Measurements from ENCODE around the gene RPL29.
"Not testable (repeated sequence)": the region's sequence is repeated elsewhere in the genome, so short reads cannot be mapped to it uniquely, and the experiment has no call there.

RPL29 gene

DNA sequence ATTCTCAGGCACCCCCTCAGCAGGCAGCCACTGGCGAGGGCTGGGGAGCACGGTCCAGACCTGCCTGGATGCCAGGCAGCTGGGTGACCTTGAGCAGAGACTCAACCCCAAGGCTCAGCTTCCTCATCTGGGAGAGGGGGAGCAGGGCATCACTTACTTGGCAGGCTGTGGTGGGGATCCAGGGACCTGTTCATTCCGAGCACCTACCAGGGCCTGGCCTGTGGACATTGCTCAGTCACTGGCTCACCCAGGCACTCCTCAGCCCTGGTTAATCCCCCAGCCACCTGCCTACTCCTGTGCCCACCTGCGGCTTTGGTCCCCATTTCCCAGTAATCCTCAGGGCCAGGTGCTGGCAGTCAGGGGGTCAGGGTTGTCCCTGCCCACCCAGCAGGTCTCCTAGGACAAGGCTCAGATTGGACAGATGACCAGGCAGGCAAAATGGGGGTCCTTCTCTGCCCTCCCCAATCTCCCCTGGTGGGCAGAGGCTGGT, 9.3 kb upstream of the RPL29 start:
- no peak for DNase-seq

DNA sequence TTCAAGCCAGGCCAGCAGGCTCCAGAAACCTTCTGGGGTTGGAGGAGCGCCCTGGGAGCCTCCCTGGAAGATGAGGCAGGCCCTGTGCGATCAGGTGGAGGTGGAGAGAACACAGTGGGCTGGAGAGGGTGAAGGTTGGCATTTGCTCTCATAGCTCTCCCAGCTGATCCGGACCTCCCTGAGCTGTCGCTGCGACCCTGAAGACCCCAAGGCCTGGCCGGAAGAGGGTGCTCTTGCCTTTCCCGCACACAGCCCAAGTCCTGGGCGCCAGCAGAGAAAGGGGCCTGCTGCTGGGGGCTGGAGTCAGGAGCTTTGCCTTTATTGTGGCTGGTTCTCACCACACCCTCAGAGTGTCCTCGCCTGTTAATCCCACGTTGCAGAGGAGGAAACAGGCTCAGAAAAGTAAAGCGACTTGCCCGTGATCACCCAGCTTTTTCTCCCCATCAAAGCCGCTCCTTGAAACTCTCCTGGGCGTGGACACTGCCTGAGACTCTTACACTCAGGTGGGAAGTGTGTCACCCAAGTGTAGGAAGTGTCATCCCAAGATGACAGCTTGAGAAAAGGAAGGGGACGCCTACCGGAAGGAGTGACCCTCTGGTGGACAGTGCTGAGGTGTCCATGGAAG, 8.6 kb upstream of the RPL29 start:
- no peak for DNase-seq

DNA sequence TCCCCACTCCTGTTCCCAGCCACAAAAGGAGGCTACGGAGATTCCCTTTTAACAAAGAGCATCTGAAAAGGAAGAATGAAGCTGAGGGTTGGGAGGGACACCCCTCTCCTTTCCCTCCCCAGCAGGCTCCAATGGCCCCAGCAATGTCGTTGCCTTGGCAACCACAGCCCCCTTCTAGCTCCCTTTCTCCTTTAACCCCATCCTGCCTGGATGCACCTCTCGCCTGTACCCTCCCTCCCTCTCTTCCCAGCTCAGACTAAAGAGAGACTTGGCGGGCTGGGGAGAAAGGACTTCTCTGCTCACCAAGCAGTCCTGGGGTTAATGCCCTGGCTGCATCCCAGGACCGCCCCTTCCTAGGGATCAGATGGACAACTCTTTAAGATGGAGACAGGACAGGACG, 7.1 kb upstream of the RPL29 start:
- DNase-seq, result no peak

DNA sequence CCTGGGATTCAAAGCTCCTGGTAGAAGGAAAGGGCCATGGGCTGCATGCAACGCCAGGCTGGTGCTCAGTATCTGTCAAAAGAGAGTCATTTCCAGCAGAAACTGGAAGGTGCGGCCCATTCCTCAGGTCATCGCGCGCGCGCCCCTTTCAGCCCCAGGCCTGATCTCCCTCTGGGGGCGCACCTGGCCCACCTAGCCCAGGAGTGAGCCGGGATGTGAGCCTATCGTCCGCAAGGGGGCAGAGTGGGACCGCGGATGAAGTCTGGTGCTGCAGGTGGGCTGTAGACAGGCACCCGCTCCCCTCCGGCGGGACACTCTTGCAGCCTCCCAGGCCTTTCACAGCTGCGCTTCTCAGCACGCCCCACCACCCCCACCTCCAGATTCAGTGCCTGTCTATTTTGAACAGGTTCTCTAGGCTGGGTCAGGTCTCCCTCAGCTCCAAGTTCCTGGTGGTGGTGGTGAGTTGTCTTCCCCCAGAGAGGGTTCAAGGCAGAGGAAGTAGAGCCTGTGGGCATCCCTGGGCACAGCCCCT, 5.8 kb upstream of the RPL29 start:
- DNase-seq, result peak; percentile 18

DNA sequence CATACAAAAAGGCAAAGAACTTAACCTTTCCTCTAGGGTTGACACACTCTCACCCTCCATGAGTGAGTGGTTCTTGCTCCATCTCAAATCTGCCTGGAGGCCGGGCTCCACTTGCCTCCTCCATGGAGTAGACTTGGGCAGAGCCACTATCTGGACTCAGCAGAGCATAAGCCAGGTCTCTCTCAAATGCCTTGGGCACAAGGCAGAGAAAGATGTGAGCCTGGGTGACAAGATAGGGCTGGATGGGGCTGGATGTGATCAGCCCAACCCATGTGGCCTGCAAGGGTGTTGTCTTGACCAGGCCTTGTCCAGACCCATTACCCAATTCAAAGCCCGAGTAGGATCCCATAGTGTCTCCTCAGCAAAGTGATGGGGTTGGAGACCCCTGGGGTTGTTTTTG, 4.2 kb upstream of the RPL29 start:
- no peak for DNase-seq

DNA sequence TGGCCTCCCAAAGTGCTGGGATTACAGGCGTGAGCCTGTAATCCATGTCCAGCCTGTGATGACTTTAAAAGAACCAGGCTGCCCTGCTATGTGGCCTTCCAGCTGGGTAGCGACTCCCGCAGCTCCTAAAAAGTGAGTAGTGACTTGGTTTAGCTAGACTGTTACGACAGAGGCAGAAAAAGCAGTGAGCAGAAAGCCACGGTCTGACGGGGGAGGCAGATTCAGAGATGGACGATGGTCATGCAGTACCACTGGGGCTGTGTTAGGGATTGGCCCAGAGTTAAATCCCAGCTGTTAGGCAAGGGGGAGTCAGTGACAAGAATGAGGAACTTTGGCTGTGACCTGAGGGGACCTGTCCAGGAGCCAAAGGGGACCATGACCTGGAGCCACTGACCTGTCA, 3.1 kb upstream of the RPL29 start:
- no peak for DNase-seq

DNA sequence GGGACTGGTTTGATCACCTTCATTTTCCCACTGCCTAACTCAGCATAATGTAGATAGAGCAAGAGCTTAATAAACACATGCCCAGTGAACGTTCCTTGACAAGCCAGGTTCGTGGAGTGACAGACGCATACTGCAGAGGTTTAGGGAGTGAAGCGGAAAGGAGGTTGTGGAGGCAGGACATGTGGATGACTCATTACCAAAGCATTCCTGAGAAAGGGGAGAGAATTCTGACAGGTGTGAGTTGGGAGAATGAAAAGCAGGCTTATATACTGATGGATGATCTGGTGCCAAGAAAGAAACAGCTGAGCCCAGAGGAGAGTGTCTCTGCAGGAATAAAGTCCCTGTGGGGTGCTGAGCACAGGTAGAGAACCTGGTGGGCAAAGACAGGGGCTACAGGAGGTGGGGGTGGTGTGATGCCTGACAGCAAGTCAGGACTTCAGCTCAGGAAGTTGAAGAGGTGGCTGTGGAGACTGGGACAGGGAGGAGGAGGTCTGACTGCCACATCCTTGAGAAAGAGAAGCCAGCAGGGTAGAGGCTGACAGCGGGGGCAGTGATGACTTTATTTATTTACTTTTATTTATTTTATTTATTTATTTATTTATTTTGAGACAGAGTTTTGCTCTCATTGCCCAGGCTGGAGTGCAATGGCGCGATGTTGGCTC, 2.4 kb upstream of the RPL29 start:
- no peak for DNase-seq

DNA sequence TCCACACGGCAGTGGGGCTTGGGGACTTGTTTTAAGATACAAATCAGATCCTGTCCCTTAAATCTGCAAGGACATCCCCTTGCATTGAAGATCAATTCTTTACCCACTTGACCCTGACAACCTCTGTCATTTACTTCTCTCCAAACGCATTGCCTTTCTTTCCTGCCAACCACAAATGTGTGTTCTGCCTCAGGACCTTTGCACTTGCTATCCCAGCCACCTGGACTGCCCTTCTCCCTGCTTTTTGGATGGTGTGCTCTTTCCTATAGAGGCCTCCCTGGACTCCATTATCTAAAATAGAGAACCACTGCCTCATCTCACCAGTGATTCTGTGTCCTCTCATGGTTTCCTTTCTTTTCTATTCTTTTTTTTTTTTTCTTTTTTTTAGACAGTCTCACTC, 1.5 kb upstream of the RPL29 start:
- DNase-seq, result no peak

DNA sequence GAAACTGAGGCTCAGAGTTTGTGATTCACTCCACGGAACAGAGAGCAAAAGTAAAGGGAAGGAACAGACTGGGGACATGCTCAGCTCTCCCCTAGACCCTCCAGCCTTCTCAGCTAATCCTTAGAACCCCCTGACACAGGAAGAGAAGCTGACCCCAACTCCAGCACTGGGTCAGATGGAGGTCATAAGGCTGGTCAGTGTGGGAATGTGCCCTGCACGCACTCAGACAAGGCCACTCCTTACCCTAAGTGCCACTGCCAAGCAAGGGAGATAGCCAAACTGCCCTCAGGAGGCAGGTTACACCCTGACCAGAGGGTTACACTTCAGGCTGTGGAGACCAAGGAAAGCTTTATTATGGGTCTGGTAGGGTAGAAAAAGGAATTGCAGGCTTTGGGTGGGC, 1.2 kb downstream of the RPL29 start:
- DNase-seq, result no peak

DNA sequence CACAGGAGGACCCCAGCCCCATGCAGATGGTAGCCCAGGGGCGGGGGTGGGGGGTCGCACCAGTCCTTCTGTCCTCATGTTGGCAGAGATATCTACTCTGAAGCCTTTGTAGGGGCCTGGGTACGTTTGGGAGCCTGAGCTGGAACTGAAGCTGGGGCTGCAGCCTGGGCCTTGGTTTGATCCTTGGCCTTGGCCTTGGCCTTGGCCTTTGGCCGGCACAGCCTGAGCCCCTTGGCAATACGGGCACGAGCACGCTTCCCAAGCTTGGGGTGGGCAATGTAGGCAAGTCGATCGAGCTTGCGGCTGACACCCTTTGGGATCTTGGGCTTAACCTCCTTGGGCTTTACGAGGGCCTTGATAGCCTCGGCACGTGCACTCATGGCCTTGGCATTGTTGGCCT, 2.0 kb downstream of the RPL29 start:
- DNase-seq, result not testable (repeated sequence)

DNA sequence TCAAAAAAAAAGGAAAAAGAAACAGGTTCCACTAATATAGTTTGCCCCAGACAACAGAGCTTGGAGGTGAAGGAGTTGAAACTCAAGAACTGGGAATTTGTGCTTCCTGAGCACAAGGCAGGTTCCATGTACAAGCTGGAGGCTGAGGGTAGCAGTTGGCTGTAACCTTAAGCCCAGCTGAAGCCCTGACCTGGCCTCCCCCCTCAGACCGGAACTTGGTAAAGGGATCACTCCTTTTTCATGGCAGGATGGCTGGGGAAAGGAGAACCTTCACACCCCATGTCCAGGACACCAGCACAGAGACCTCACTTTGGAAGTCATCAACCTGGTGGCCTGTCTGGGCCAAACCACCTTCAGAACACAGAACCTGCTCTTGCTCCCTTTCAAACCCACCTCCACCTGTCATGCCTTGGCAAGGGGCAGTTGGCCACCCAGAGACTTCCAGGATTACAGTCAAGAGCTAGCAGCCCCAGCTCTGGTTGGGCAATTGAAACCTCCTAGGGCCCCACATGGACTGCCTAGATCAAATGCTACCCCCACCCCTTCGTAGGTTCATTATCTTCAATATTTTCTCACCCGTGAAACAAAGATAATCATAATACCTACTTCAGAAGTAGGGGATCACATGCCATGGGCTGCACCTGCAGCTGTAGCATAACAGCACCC, 3.5 kb downstream of the RPL29 start:
- no peak for DNase-seq

DNA sequence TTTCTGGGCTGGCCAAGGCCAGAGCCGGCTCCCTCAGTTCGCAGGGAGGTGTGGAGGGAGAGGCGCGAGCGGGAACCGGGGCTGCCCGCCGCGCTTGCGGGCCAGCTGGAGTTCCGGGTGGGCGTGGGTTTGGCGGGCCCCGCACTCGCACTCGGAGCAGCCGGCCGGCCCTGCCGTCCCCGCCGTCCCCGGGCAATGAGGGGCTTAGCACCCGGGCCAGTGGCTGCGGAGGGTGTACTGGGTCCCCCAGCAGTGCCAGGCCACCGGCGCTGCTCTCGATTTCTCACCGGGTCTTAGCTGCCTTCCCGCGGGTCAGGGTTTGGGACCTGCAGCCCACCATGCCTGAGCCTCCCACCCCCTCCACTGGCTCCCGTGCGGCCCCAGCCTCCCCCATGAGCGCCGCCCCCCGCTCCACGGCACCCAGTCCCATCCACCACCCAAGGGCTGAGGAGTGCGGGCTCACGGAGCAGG, 5.2 kb downstream of the RPL29 start:
- DNase-seq, result not testable (repeated sequence)

DNA sequence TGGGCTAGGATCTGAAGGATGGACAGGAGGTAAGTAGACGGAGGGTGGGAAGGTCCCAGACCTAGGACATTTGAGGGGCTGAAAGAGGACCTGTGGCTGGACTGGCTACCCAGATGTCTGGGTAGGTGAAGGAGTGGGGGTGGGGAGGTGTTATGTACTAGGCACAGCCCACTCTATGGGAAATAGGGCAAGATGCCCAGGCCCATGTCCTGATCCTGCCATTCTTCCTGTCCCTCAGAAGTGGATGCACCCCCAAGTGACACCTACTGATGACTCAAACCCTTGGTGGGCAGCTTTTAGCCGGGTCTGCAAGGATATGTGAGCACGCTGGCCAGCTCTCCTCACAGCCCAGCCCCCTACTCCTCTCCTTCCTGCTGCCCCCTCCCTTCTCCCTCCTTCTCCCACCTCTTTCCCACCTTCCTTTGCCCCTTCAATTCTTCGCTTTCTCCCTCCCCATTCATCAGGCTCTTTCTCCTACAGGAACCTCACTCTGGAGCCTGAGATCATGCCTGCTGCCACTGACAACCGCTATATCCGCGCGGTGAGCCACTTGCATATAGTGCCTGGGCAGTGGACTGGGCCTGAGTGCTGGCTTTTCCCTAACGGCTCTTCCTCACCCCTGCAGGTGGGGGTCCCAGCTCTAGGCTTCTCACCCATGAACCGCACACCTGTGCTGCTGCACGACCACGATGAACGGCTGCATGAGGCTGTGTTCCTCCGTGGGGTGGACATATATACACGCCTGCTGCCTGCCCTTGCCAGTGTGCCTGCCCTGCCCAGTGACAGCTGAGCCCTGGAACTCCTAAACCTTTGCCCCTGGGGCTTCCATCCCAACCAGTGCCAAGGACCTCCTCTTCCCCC, 7.2 kb downstream of the RPL29 start:
- no peak for DNase-seq

DNA sequence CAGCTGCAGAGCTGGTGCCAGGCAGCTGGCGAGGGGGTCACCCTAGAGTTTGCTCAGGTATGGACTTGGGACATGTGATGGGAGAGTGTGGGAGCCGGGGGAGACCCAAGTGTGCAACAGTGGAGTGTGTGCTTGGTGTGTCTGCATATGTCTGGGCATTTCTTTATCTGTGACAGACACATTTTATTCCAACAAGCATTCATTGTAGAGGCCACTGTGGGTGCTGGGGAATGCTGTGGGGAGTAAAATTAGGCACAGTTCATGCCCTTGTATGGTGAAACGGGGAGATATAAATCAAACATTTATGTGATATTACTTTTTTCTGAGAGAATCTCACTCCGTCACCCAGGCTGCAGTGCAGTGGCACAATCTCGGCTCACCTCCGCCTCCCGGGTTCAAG, 8.1 kb downstream of the RPL29 start:
- DNase-seq, result no peak

DNA sequence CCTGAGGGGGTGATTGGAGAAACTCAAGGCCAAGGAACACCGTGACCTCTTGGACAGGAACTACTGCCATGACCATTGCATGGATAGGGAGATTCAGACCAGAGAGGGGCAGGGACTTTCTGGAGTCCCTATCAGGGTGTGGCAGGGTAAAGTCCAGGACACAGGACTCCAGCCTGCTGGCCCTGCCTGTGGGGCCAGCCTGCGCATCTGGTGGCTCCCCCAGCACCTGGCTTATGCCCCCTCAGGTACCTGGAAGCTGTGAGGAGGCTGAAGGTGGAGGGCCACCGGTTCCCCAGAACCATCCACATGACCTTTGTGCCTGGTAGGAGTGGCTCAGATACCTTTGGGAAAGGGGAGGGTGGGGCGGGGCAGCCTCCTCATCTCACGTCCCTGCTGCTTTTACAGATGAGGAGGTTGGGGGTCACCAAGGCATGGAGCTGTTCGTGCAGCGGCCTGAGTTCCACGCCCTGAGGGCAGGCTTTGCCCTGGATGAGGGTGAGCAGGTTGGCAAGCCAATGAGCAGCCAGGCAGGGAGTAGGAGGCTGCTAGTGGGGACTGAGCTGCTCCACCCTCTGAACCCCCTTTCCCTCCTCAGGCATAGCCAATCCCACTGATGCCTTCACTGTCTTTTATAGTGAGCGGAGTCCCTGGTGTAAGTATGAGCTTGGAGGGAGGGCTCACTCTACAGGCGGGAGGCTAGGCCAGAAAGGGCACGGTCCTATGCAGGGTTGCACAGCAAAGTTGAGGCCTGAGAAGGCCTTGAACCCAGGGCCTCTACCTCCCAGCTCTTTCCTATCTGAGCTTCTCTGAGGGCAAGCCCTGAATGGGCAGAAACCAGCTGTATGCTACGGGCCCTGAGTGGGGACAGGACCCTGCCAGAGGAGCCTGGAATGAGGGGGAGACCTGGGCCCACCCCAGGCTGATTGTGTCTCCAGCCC, 9.4 kb downstream of the RPL29 start:
- DNase-seq, result no peak

DNA sequence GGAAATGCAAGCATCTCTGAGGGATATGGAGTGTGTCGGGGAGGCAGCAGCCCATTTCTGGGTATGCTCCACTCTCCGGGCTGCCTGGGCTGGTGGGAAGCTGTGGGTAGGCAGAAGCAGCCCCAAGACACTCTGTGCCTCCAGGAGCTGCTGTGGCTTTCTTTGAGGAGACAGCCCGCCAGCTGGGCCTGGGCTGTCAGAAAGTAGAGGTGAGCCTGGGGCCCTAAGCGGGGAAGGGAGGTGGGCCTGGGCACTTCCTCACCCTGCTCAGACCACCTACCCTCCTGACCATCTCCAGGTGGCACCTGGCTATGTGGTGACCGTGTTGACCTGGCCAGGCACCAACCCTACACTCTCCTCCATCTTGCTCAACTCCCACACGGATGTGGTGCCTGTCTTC, 10.6 kb downstream of the RPL29 start:
- no peak for DNase-seq

DNA sequence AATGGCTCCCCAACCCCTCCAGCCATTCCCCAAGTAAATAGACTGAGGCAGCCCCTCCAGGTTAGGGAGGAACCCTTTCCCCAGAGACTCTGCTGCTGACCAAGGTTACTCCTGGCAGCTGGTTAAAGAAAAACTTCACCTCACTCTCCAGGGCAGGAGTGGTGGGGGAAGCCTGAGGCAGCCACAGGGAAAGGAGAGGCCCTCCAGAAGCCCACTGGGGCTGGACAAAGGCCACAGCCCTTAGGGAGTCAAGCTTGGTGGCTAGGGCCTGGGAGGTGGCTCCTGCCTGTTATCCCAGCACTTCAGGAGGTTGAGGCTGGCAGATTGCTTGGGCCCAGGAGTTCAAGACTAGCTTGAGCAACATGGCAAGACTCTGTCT, 11.4 kb downstream of the RPL29 start:
- DNase-seq, result no peak

DNA sequence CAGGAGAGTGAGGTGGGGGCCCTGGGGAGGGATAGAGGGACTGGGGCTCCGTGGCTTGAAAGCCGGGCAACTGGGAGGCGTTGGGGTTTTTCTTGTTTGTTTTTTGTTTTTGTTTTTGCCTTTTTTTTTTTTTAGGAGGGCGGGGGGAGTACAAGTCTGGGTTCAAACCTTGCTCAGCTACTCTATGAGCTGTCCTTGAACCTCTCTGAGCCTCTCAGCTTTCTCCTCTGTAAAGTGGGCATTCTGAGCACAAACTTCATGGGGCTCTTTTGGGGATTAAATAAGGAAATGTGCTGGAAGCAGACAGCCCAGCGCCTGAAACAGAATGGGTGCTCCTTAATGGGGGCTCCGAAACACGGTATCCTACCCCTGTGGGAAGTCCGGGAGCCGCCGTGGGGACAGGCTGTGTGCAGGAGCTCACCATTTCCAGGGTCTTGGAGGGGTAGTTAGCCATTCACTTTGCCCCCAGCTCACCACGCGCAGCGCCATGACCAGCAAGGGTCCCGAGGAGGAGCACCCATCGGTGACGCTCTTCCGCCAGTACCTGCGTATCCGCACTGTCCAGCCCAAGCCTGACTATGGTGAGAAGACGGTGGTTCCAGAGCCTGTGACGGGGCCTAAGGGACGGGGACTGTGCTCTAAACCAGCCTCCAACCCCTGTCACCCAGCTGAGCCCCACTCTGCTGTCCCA, 12.0 kb downstream of the RPL29 start:
- no peak for DNase-seq

DNA sequence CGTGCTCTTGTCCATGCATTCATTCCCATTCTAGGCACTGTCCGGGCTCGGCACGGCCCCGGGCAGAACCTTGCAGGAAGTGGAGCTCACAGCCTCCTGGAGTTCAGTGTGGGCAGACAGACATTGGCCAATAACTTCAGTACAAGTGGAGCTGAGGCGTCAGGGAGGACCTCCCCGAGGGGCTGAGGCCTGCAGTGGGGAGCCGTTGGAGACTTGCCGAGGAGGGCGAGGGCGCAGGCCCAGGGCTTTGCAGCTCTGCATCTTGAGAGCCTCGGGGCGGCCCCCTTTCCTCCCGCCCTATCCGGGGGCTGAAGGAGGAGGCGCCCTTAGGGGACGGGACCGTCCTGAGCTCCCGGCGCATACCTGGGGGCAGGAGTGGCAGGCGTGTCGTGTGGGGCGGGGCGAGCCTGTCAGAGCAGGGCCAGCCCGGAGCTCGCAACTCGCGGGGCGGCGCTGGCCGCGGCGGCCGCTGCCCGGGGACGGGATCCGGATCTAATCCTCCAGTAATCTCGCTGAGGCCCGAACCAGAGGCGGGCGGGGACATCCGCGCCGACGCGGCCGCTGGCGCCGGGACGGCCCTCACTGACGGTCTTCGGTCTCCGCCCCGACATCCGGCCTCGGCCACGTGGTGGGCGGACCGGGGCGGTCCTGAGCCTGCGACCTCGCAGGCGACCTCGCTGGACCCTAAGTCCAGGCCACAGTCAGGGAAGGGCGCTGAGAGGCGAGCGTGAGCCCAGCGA, 12.7 kb downstream of the RPL29 start, which contains the start of gene ACY1:
TSS of gene ACY1 (plus strand) at position 698 of the 740 bp plus-strand sequence. CDS start 530 bp downstream, outside the sequence.
- peak; percentile 46 for DNase-seq

DNA sequence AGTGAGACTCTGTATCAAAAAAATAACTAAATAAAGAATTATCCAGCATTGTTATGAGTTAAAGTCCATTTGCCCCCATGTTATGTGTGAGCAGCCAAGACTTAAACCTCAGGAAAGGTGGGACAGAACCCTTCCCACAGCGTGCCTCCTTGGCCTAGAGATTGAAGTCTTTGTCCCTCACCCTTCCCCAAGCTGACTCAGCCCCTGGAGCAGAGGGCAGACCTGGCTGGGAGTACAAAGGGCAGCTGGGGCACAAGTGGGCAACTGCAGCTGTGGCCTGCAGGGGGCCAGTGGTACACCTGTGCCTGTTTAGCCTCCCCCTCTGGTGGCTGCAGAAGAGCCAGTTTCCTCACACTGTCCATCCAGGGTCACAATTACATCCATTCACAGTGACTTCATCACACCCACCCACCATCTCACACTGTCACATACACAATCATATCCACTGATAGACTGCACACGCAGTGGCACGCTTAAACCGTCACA, 13.3 kb downstream of the RPL29 start:
- peak; percentile 11 for DNase-seq
